Hematopoietic multipotent progenitor cell treated with erythropoietin and hydrocortisone succinate and interleukin-3 and kit ligand, for 6 days (in vitro differentiated cells): ENCODE measurements around the gene TET3.
"Not testable (repeated sequence)": the region's sequence is repeated elsewhere in the genome, so short reads cannot be mapped to it uniquely, and the experiment has no call there.

Experiments
- DNase-seq: peaks from one replicate; pipeline ENCODE4 v3.0.0-alpha.2; 2015

The TET3 gene

GRCh38 chr2:73984203-73984921, at the start of gene TET3:
Gene TET3, plus strand, starts transcription at chr2:73984910. Its CDS starts 1,494 bp downstream, at chr2:73986404.
- peak; percentile 73 for DNase-seq

- DNase-seq = no peak
These were observed 49.1 kb upstream of the TET3 start for GRCh38 chr2:73935641-73936040.

- no peak for DNase-seq
These were observed 47.4 kb upstream of the TET3 start for GRCh38 chr2:73937103-73937885.

- no peak for DNase-seq
These were observed 46.8 kb upstream of the TET3 start for GRCh38 chr2:73937899-73938298.

GRCh38 chr2:73938718-73939352, 45.9 kb upstream of the TET3 start:
- DNase-seq = no peak

GRCh38 chr2:73939419-73939818, 45.3 kb upstream of the TET3 start:
- DNase-seq = peak; percentile 54

- DNase-seq = not testable (repeated sequence)
These were observed 44.6 kb upstream of the TET3 start for GRCh38 chr2:73940066-73940465.

- no peak for DNase-seq
These were observed 42.0 kb upstream of the TET3 start for GRCh38 chr2:73942664-73943063.

GRCh38 chr2:73944714-73945113, 40.0 kb upstream of the TET3 start:
- no peak for DNase-seq

- DNase-seq = no peak
These were observed 38.5 kb upstream of the TET3 start for GRCh38 chr2:73946215-73946614.

GRCh38 chr2:73946666-73947065, 38.0 kb upstream of the TET3 start:
- DNase-seq = no peak

GRCh38 chr2:73947412-73948018, 37.2 kb upstream of the TET3 start:
- no peak for DNase-seq

- DNase-seq = no peak
These were observed 34.9 kb upstream of the TET3 start for GRCh38 chr2:73949802-73950201.

GRCh38 chr2:73952499-73953446, 31.9 kb upstream of the TET3 start:
- DNase-seq = no peak

GRCh38 chr2:73956218-73956865, 28.4 kb upstream of the TET3 start:
- DNase-seq = no peak

- DNase-seq = no peak
These were observed 23.4 kb upstream of the TET3 start for GRCh38 chr2:73961274-73961673.

- DNase-seq = no peak
These were observed 22.7 kb upstream of the TET3 start for GRCh38 chr2:73961823-73962615.

- no peak for DNase-seq
These were observed 21.9 kb upstream of the TET3 start for GRCh38 chr2:73962798-73963197.

- no peak for DNase-seq
These were observed 21.2 kb upstream of the TET3 start for GRCh38 chr2:73963385-73964120.

GRCh38 chr2:73964223-73964622, 20.5 kb upstream of the TET3 start:
- DNase-seq = no peak
